GM10248 (cell line): ENCODE measurements around the gene PTPN1.

ENCODE experiments used
- CTCF ChIA-PET: fragments of 300-600 bp; sonication (Branson Sonifier 250); formaldehyde crosslinking; extraction: SDS; loops from one replicate; lab custom pipeline; 2021; ENCODE audit warnings: antibody characterized with exemption; lab: Yijun Ruan, JAX
- POLR2A ChIA-PET: fragments of 350-650 bp; sonication (Branson Sonifier 250); formaldehyde crosslinking; extraction: SDS; loops from one replicate; lab custom pipeline; 2020; ENCODE audit warnings: antibody characterized with exemption; lab: Yijun Ruan, JAX
- DNase-seq: peaks from one replicate; pipeline ENCODE4 v3.0.0; 2012; ENCODE audit errors: extremely low spot score
- CTCF ChIP-seq: IDR thresholded peaks from 2 replicates; pipeline ENCODE4 v1.5.1; 2012; ENCODE audit warnings: mild to moderate bottlenecking, low read depth; ENCODE audit errors: extremely low read depth, missing control alignments, control extremely low read depth

Gene PTPN1

GRCh38 chr20:50632236-50632635, 122.1 kb downstream of the PTPN1 start:
- CTCF ChIA-PET, result interaction anchor here (1.1 to 1.5 kb wide), 2 partner anchors 18 to 117 kb away, joined by 3 to 6 read pairs; no protein-coding TSS in a partner anchor
- no peak for TF ChIP-seq CTCF
- POLR2A ChIA-PET, result no interaction called here
- DNase-seq, result no peak

GRCh38 chr20:50632701-50633100, 122.5 kb downstream of the PTPN1 start:
- CTCF ChIA-PET, result interaction anchor here (1.1 to 1.5 kb wide), 3 partner anchors 18 to 116 kb away, joined by 3 to 6 read pairs (median 4); no protein-coding TSS in a partner anchor
- no peak for TF ChIP-seq CTCF
- POLR2A ChIA-PET, result no interaction called here
- no peak for DNase-seq

GRCh38 chr20:50633361-50633760, 123.2 kb downstream of the PTPN1 start:
- ChIA-PET CTCF (interaction anchor here (1.1 to 1.3 kb wide), 2 partner anchors 17 to 30 kb away, joined by 3 to 4 read pairs; no protein-coding TSS in a partner anchor), POLR2A (no interaction called here)
- DNase-seq, result no peak
- no peak for TF ChIP-seq CTCF

GRCh38 chr20:50634191-50634590, 124.0 kb downstream of the PTPN1 start:
- TF ChIP-seq CTCF, result no peak
- CTCF ChIA-PET, result interaction anchor here (1.3 to 1.9 kb wide), 2 partner anchors 11 to 30 kb away, joined by 4 to 5 read pairs; no protein-coding TSS in a partner anchor
- POLR2A ChIA-PET, result no interaction called here
- DNase-seq, result no peak
